Fibroblast of villous mesenchyme (primary cell): ENCODE results near the gene HUNK. TPM values are rescaled to one million over a fixed set of nuclear protein-coding genes. Genes with fewer than 3 reads are reported as not detected.

ENCODE experiments used
- DNase-seq: peaks from one replicate; pipeline ENCODE4 v3.0.0-alpha.2; 2010; ENCODE audit warnings: low read depth
- H3K4me3 ChIP-seq: 2 replicates; pipeline ENCODE4 v1.5.1; 2011; ENCODE audit warnings: low read depth, mild to moderate bottlenecking, low read length
- CTCF ChIP-seq: IDR thresholded peaks from 2 replicates; pipeline ENCODE4 v1.5.1; 2012; ENCODE audit warnings: low read depth, mild to moderate bottlenecking, low read length; ENCODE audit not compliant: insufficient read depth
- total RNA-seq: library from RNA; depleted of rRNA; stranded (reverse); fragments of >200 nt; gene quantifications from 2 replicates; pipeline ENCODE4 v1.2.3, GENCODE V29; 2012

The HUNK gene
- total RNA-seq, 1 donor: 1.3 TPM

DNA sequence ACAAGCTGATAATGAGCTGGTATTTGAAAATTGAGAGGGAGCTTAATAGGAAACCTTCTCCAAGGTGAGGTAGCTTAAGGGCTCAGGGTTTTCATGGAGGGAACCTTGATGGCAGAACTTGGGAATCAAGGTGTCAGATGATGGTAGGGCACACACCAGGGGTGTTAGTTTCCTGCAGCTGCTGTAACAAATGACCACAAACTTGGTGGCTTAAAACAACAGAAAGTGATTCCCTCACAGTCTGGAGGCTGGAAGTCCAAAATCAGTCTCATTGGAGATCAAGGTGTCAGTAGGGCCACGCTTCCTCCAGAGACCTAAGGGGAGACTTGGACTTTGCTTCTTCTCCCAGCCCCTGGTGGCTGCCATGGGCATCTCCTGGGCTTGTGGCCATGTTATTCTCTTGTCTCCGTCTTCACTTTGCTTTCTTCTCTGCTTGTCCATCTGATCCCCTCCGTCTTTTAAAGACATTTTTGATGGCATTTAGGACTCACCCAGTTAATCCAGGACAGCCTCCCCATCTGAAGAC lies 45.5 kb downstream of the HUNK start:
- no peak for DNase-seq
- no peak for TF ChIP-seq CTCF
- no peak overlapping the region for H3K4me3 ChIP-seq

- H3K4me3 ChIP-seq: no peak overlapping the region
- no peak for DNase-seq
Measured at GRCh38 chr21:31920275-31920674, 47.5 kb downstream of the HUNK start.

GRCh38 chr21:31921079-31921478 lies 48.3 kb downstream of the HUNK start:
- TF ChIP-seq CTCF: no peak
- DNase-seq: no peak

More at GRCh38 chr21:31920275-31920674, 47.5 kb downstream of the HUNK start:
- TF ChIP-seq CTCF: no peak

DNA sequence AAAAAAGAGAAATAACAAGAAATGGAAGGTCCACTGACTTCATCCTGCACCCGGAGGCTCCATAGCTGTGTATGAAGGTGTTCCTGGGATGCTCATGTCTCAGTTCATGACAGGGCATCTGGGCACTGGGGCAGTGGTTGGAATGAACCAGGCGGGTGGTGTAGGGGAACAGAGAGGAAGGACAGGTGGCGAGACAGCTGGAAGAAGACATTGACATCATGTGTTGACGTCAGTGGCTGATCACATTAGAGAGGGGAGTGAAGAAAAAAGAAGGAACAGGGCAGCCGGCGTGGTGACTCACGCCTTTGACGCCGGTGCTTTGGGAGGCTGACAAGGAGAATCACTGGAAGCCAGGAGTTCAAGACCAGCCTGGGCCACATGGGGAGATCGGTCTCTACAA lies 50.1 kb downstream of the HUNK start:
- TF ChIP-seq CTCF: no peak
- H3K4me3 ChIP-seq: no peak overlapping the region
- DNase-seq: no peak

More at GRCh38 chr21:31921079-31921478, 48.3 kb downstream of the HUNK start:
- H3K4me3 ChIP-seq: no peak overlapping the region

DNA sequence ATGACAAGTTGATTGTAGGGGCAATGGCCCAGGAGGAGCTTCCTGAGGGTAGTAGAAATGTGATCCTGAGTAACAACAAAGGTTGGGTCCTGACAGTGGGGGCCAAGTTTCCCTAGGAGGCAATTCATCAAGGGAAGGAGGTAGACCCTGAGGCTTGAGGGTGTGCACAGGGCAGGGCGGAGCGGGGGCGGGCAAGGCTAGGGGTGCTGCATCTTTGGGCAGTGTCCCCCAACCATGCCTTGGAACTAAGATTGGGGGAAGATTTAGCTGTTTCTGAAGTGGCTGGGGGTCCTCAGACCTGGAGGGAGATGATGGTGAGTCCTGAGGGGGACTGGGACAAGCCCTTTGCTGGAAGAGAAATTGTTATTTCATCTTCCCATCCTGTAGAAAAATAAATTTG lies 50.9 kb downstream of the HUNK start:
- no peak for DNase-seq
- no peak overlapping the region for H3K4me3 ChIP-seq
- TF ChIP-seq CTCF: no peak

- no peak for DNase-seq
- TF ChIP-seq CTCF: no peak
- no peak overlapping the region for H3K4me3 ChIP-seq
Measured at GRCh38 chr21:31924548-31924947, 51.7 kb downstream of the HUNK start.

DNA sequence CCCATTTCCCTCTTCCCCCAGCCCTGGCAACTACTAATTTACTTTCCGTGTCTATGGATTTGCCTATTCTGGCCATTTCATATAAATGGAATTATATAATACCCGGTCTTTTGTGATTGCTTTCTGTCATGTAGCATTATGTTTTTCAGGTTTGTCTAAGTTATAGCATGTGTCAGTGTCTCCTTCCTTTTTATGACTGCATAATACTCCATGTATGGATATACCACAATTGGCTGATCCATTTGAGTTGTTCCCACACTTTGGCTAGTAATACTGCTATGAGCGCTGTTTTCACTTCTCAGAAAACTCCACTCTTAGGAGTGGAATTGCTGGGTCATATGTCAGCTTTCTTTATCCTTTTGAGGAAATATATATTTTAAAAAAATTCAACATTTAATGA lies 53.7 kb downstream of the HUNK start:
- no peak for DNase-seq
- no peak overlapping the region for H3K4me3 ChIP-seq
- no peak for TF ChIP-seq CTCF
